Measurements from ENCODE around the gene FAM193A.

The FAM193A gene

DNA sequence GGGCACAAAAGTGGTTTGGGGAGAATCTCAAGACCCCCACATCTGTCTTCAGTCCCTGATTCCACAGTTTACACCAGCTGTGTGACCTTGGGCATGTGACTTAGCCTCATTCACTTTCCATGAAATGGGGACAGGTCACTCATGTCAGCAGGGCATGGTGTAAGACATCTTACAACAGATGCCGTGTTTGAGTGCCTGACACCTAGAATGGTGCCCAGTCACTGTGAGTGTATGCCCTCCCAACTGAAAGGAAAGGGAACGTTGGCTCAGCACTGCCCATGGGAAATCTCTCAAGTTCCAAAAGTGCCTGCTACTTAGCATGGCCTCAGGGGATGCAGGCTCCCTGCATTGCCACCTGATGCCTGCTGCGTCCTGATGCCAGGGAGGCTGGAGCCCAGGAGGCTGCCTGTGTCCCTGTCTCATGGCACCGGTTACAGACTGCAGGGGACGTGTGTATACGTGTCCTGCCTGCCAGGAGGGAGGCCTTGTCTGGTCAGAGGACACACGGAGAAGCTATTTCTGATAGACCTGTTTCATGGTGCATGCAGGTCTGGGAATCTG, 35.3 kb upstream of the FAM193A start:
- TF ChIP-seq CTCF (IDR thresholded peaks at IDR 0.05; ENCODE audit: insufficient read depth, low read length) = no peak
- no peak for TF ChIP-seq SPI1 (IDR thresholded peaks at IDR 0.05; ENCODE audit: borderline replicate concordance, low read depth)

GRCh38 chr4:2503809-2504208, 32.6 kb upstream of the FAM193A start:
- no peak for DNase-seq (ENCODE audit: low read depth in 1 of 2, low spot score in 1 of 2)
- no peak for TF ChIP-seq REST (IDR thresholded peaks at IDR 0.05; ENCODE audit: insufficient replicate concordance, low read depth)
- no peak for TF ChIP-seq SPI1 (IDR thresholded peaks at IDR 0.05; ENCODE audit: borderline replicate concordance, low read depth)
- TF ChIP-seq GABPA (IDR thresholded peaks at IDR 0.05; ENCODE audit: low read depth) = no peak
- TF ChIP-seq CTCF (IDR thresholded peaks at IDR 0.05; ENCODE audit: insufficient read depth, low read length) = no peak
- no peak for TF ChIP-seq POLR2AphosphoS5 (IDR thresholded peaks at IDR 0.05; ENCODE audit: low read depth)
- Histone ChIP-seq H3K4me3 (replicated peaks; ENCODE audit: insufficient read depth, low read length) (no peak overlapping the region), H3K27me3 (ENCODE audit: insufficient read depth, poor library complexity, severe bottlenecking) (no peaks in the 10 kb centered on the region), H3K27ac (replicated peaks) (no peak overlapping the region)

More for the DNA sequence above, 35.3 kb upstream of the FAM193A start:
- DNase-seq (ENCODE audit: low read depth in 1 of 2, low spot score in 1 of 2) = no peak
- H3K4me3 ChIP-seq (replicated peaks; ENCODE audit: insufficient read depth, low read length) = no peak overlapping the region
- no peak overlapping the region for H3K27ac ChIP-seq (replicated peaks)
- no peaks in the 10 kb centered on the region for H3K27me3 ChIP-seq (ENCODE audit: insufficient read depth, poor library complexity, severe bottlenecking)

DNA sequence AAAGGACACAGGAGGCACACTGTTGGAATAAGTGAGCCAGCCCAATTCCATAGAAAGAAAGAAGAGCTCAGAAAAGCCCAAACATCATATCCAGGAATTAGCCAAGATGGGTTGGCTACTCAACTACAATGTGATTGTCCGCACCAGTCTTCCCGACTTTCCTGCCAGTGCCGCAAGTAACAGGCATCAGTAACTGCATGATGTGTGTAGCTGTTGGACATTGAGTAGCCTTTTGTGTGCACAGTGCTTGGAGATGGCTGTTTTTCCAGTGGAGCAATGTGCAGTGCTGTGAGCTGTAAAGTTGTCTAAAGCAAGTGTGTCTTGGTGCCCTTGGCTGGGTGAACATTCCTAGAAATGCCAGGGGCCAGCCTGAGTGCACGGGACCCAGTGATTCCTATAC, 29.2 kb upstream of the FAM193A start:
- DNase-seq (ENCODE audit: low read depth in 1 of 2, low spot score in 1 of 2) = no peak
- TF ChIP-seq GABPA (IDR thresholded peaks at IDR 0.05; ENCODE audit: low read depth) (no peak), POLR2AphosphoS5 (IDR thresholded peaks at IDR 0.05; ENCODE audit: low read depth) (no peak), REST (IDR thresholded peaks at IDR 0.05; ENCODE audit: insufficient replicate concordance, low read depth) (no peak), SPI1 (IDR thresholded peaks at IDR 0.05; ENCODE audit: borderline replicate concordance, low read depth) (no peak), CTCF (IDR thresholded peaks at IDR 0.05; ENCODE audit: insufficient read depth, low read length) (no peak)
- Histone ChIP-seq H3K4me3 (replicated peaks; ENCODE audit: insufficient read depth, low read length) (no peak overlapping the region), H3K27ac (replicated peaks) (no peak overlapping the region), H3K27me3 (ENCODE audit: insufficient read depth, poor library complexity, severe bottlenecking) (no peaks in the 10 kb centered on the region)

- Histone ChIP-seq H3K27ac (replicated peaks) (no peak overlapping the region), H3K27me3 (ENCODE audit: insufficient read depth, poor library complexity, severe bottlenecking) (no peaks in the 10 kb centered on the region), H3K4me3 (replicated peaks; ENCODE audit: insufficient read depth, low read length) (no peak overlapping the region)
- DNase-seq (ENCODE audit: low read depth in 1 of 2, low spot score in 1 of 2) = no peak
- TF ChIP-seq POLR2AphosphoS5 (IDR thresholded peaks at IDR 0.05; ENCODE audit: low read depth) (no peak), REST (IDR thresholded peaks at IDR 0.05; ENCODE audit: insufficient replicate concordance, low read depth) (no peak), CTCF (IDR thresholded peaks at IDR 0.05; ENCODE audit: insufficient read depth, low read length) (no peak), GABPA (IDR thresholded peaks at IDR 0.05; ENCODE audit: low read depth) (no peak), SPI1 (IDR thresholded peaks at IDR 0.05; ENCODE audit: borderline replicate concordance, low read depth) (no peak)
Measured at GRCh38 chr4:2507855-2508254, 28.6 kb upstream of the FAM193A start.
